OCI-LY7 (cell line): ENCODE results near the gene CNOT4. TPM values are rescaled to one million over a fixed set of nuclear protein-coding genes. Genes with fewer than 3 reads are reported as not detected.

Experiments
- BruUV-seq: library from RNA; stranded (reverse); fragments of 400-500 nt; replicated peaks from 2 replicates; lab custom pipeline; 2021; lab: Mats Ljungman, UMichigan
- CTCF ChIA-PET: fragments of 300-600 bp; sonication (Branson Sonifier 250); formaldehyde crosslinking; loops from one replicate; lab custom pipeline; 2022; ENCODE audit warnings: antibody characterized with exemption; ENCODE audit not compliant: unreplicated experiment; lab: Charles Lee
- POLR2A ChIA-PET: fragments of 300-600 bp; sonication (Branson Sonifier 250); formaldehyde crosslinking; loops from one replicate; lab custom pipeline; 2022; ENCODE audit warnings: antibody characterized with exemption; lab: Charles Lee
- DNase-seq: peaks from one replicate; pipeline ENCODE4 v3.0.0-alpha.2; 2015; ENCODE audit warnings: low spot score
- H2AFZ ChIP-seq: fragments of 200-600 bp; sonication (generic), shearing (Covaris generic); 2 replicates; pipeline ENCODE4 v1.6.1; 2014; ENCODE audit warnings: mild to moderate bottlenecking, antibody characterized with exemption, low read length, moderate library complexity
- H3K27ac ChIP-seq: fragments of 200-600 bp; sonication (generic); 2 replicates; pipeline ENCODE4 v1.5.1; 2014; ENCODE audit warnings: mixed run types, low read depth, mild to moderate bottlenecking, moderate library complexity, low read length, inconsistent platforms; ENCODE audit not compliant: poor library complexity, severe bottlenecking
- H3K36me3 ChIP-seq: fragments of 200-600 bp; sonication (generic); 2 replicates; pipeline ENCODE4 v1.6.1; 2014; ENCODE audit warnings: mild to moderate bottlenecking, antibody characterized with exemption, low read length, moderate library complexity, mixed read lengths; ENCODE audit not compliant: insufficient read depth
- H3K4me1 ChIP-seq: fragments of 200-600 bp; sonication (generic); 2 replicates; pipeline ENCODE4 v1.5.1; 2014; ENCODE audit warnings: mild to moderate bottlenecking, low read length; ENCODE audit not compliant: insufficient read depth, poor library complexity, severe bottlenecking
- H3K4me2 ChIP-seq: fragments of 200-600 bp; sonication (generic); 2 replicates; pipeline ENCODE4 v1.6.1; 2014; ENCODE audit warnings: mild to moderate bottlenecking, low read length
- H3K4me3 ChIP-seq: fragments of 200-600 bp; sonication (generic); 2 replicates; pipeline ENCODE4 v1.5.1; 2014; ENCODE audit warnings: mild to moderate bottlenecking, low read depth, low read length; ENCODE audit not compliant: poor library complexity, severe bottlenecking
- H3K79me2 ChIP-seq: fragments of 200-600 bp; sonication (generic); 2 replicates; pipeline ENCODE4 v1.6.1; 2016; ENCODE audit warnings: low read depth, mild to moderate bottlenecking, low read length, moderate library complexity, mixed read lengths; ENCODE audit not compliant: insufficient read depth
- H3K9me2 ChIP-seq: fragments of 200-600 bp; sonication (generic); 2 replicates; pipeline ENCODE4 v1.6.1; 2016; ENCODE audit warnings: mild to moderate bottlenecking, low read length, mixed read lengths; ENCODE audit not compliant: insufficient read depth
- H3K9me3 ChIP-seq: fragments of 200-600 bp; sonication (generic); 2 replicates; pipeline ENCODE4 v1.6.1; 2014; ENCODE audit warnings: mild to moderate bottlenecking, mixed run types, low read length, mixed read lengths
- H4K20me1 ChIP-seq: fragments of 200-600 bp; sonication (generic); 2 replicates; pipeline ENCODE4 v1.6.1; 2014; ENCODE audit warnings: mild to moderate bottlenecking, antibody characterized with exemption, low read length, moderate library complexity, mixed read lengths; ENCODE audit not compliant: insufficient read depth
- CTCF ChIP-seq: fragments of 200-600 bp; sonication (generic); conservative IDR thresholded peaks from 2 replicates; pipeline ENCODE4 v1.5.1; 2014; ENCODE audit warnings: mild to moderate bottlenecking, antibody characterized with exemption, low read length, moderate library complexity, mixed read lengths
- EZH2phosphoT487 ChIP-seq: fragments of 200-600 bp; sonication (generic); IDR thresholded peaks from 2 replicates; pipeline ENCODE4 v1.6.1; 2018; ENCODE audit warnings: low read depth, borderline replicate concordance, mild to moderate bottlenecking, mixed run types, antibody characterized with exemption, low read length, moderate library complexity, mixed read lengths
- intact Hi-C: fragments of 100-400 bp; cut with micrococcal nuclease; formaldehyde crosslinking; loops from one replicate; pipeline ENCODE4 v1.10.0; 2022; ENCODE audit not compliant: unreplicated experiment
- total RNA-seq, 2 experiments: library from RNA; depleted of rRNA in 1 of 2; stranded (reverse); fragments of >200 nt in 1 of 2; shearing (Covaris generic) in 1 of 2; gene quantifications; 2 replicates each; pipeline ENCODE4 v1.2.3, GENCODE V29; 2014 to 2022

CNOT4 gene
- total RNA-seq, 2 experiments from 2014 or later = 18.7 to 21.9 TPM

GRCh38 chr7:135486261-135486920 is 23.5 kb downstream of the CNOT4 start:
- POLR2A ChIA-PET = interaction anchor here (0.5 to 1.1 kb wide), 2 partner anchors 10 to 87 kb away, joined by 3 to 5 read pairs; no protein-coding TSS in a partner anchor
- H3K4me1 ChIP-seq = no peaks in the 10 kb centered on the region
- BruUV-seq = no TSS peak
- H3K4me2 ChIP-seq = no peak overlapping the region
- no peaks in the 10 kb centered on the region for H3K9me3 ChIP-seq
- H3K4me3 ChIP-seq = no peak overlapping the region
- no peak for DNase-seq
- H3K9me2 ChIP-seq = no peaks in the 10 kb centered on the region
- CTCF ChIA-PET = no interaction called here
- H3K36me3 ChIP-seq = peaks cover 9% of the 10 kb centered on the region; the same call in 1 of the 2 replicates
- TF ChIP-seq CTCF (no peak), EZH2phosphoT487 (no peak)
- H3K79me2 ChIP-seq = peaks cover 90% of the 10 kb centered on the region
- no peak overlapping the region for H2AFZ ChIP-seq
- H4K20me1 ChIP-seq = peaks cover 12% of the 10 kb centered on the region; the same call in 1 of the 2 replicates
- H3K27ac ChIP-seq = no peak overlapping the region
- intact Hi-C loops = no loop called here

DNA sequence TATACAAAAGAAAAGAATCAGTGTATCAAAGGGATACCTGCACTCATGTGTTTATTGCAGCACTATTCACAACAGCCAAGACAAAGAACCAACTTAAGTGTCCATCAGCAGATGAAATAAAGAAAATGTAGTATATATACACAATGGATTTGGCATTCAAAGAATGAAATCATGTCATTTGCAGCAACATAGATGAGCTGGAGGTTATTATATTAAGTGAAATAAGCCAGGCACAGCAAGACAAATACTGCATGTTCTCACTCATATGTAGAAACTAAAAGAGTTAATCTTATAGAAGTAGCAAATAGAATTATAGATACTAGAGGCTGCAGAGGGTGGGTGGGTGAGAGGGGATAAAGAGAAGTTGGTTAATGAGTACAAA is 28.3 kb downstream of the CNOT4 start:
- no peaks in the 10 kb centered on the region for H3K9me3 ChIP-seq
- peaks cover 81% of the 10 kb centered on the region for H3K79me2 ChIP-seq
- H4K20me1 ChIP-seq = 0 out of 2 replicates have a peak, but pooled peaks cover 2% of the 10 kb centered on the region
- BruUV-seq = no TSS peak
- H3K4me1 ChIP-seq = no peaks in the 10 kb centered on the region
- H3K36me3 ChIP-seq = peaks cover 11% of the 10 kb centered on the region; the same call in 1 of the 2 replicates
- POLR2A ChIA-PET = interaction anchor here (1.1 to 2.1 kb wide), 3 partner anchors 13 to 20 kb away, joined by 3 to 8 read pairs (median 4); no protein-coding TSS in a partner anchor
- no peaks in the 10 kb centered on the region for H3K9me2 ChIP-seq
- intact Hi-C loops = no loop called here
- no peak overlapping the region for H2AFZ ChIP-seq
- no peak overlapping the region for H3K4me2 ChIP-seq
- no peak for DNase-seq
- CTCF ChIA-PET = no interaction called here
- H3K4me3 ChIP-seq = no peak overlapping the region
- no peak for TF ChIP-seq CTCF
- TF ChIP-seq EZH2phosphoT487 = no peak
- H3K27ac ChIP-seq = no peak overlapping the region
